KMS-11 (cell line): ENCODE data around the gene ZNF558.

Experiments
- H2AFZ ChIP-seq: fragments of 200-600 bp; sonication (generic); 2 replicates; pipeline ENCODE4 v1.6.1; 2016; ENCODE audit warnings: antibody characterized with exemption, mixed run types, low read depth
- H3K27ac ChIP-seq: fragments of 200-600 bp; sonication (generic); 2 replicates; pipeline ENCODE4 v1.6.1; 2016; ENCODE audit warnings: mild to moderate bottlenecking, mixed run types
- H3K27me3 ChIP-seq: fragments of 200-600 bp; sonication (generic); 2 replicates; pipeline ENCODE4 v1.6.1; 2017; ENCODE audit warnings: mild to moderate bottlenecking, low read depth, mixed run types, moderate library complexity; ENCODE audit not compliant: insufficient read depth
- H3K36me3 ChIP-seq: fragments of 200-600 bp; sonication (generic); 2 replicates; pipeline ENCODE4 v1.6.1; 2017; ENCODE audit warnings: mild to moderate bottlenecking, mixed run types; ENCODE audit not compliant: insufficient read depth
- H3K4me1 ChIP-seq: fragments of 200-600 bp; sonication (generic); 2 replicates; pipeline ENCODE4 v1.6.1; 2016; ENCODE audit warnings: mild to moderate bottlenecking, low read depth, mixed run types; ENCODE audit not compliant: poor library complexity, severe bottlenecking
- H3K4me2 ChIP-seq: fragments of 200-600 bp; sonication (generic); 2 replicates; pipeline ENCODE4 v1.7.0; 2016; ENCODE audit warnings: mild to moderate bottlenecking, mixed run types
- H3K4me3 ChIP-seq: fragments of 200-600 bp; sonication (generic); IDR thresholded peaks from 2 replicates; pipeline ENCODE4 v1.6.1; 2017; ENCODE audit warnings: low read depth, low read length, mixed read lengths; ENCODE audit not compliant: insufficient read depth
- H3K79me2 ChIP-seq: fragments of 200-600 bp; sonication (generic); 2 replicates; pipeline ENCODE4 v1.6.1; 2016; ENCODE audit warnings: low read depth, mixed run types; ENCODE audit not compliant: insufficient read depth
- H3K9ac ChIP-seq: fragments of 200-600 bp; sonication (generic); 2 replicates; pipeline ENCODE4 v1.6.1; 2016; ENCODE audit warnings: mild to moderate bottlenecking, mixed run types
- H4K20me1 ChIP-seq: fragments of 200-600 bp; sonication (generic); 2 replicates; pipeline ENCODE4 v1.6.1; 2016; ENCODE audit warnings: mild to moderate bottlenecking, mixed run types; ENCODE audit not compliant: insufficient read depth
- TF ChIP-seq, protein P1 (sequence below): fragments of 200-600 bp; sonication (generic); conservative IDR thresholded peaks from 2 replicates; pipeline ENCODE4 v1.6.1; 2017; ENCODE audit warnings: low read depth, mild to moderate bottlenecking, antibody characterized with exemption, low read length, moderate library complexity, mixed read lengths

The ZNF558 gene

DNA sequence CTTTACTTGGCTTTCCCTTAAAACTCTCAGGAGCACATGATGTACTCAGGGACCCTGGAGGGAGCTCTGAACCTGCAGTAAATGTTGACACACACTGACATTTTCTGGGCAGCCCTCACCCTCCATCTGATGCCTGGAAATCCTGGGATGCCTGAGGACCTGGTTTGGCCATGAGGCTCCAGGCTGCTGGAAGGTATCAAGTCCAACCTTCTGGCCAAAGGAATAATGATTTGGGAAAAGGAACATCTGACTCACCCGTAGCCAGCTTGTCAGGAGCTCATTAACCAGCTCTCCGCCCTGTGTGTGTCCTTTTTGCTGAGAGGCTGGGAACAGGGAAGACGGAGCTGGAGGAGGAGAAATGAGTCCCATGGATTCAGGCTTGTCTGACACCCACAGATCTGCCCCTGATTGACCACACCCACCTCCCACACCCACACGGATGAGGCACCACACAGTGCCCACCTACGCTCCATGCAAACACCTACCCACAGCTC lies 10.3 kb downstream of the ZNF558 start:
- Histone ChIP-seq H3K36me3 (no peaks in the 10 kb centered on the region), H3K27me3 (no peaks in the 10 kb centered on the region), H3K4me1 (no peaks in the 10 kb centered on the region), H4K20me1 (no peaks in the 10 kb centered on the region), H3K4me2 (no peak overlapping the region), H3K9ac (no peak overlapping the region), H3K79me2 (no peaks in the 10 kb centered on the region), H3K27ac (no peak overlapping the region), H2AFZ (no peak overlapping the region), H3K4me3 (no peak overlapping the region)
- TF ChIP-seq, protein P1, sequence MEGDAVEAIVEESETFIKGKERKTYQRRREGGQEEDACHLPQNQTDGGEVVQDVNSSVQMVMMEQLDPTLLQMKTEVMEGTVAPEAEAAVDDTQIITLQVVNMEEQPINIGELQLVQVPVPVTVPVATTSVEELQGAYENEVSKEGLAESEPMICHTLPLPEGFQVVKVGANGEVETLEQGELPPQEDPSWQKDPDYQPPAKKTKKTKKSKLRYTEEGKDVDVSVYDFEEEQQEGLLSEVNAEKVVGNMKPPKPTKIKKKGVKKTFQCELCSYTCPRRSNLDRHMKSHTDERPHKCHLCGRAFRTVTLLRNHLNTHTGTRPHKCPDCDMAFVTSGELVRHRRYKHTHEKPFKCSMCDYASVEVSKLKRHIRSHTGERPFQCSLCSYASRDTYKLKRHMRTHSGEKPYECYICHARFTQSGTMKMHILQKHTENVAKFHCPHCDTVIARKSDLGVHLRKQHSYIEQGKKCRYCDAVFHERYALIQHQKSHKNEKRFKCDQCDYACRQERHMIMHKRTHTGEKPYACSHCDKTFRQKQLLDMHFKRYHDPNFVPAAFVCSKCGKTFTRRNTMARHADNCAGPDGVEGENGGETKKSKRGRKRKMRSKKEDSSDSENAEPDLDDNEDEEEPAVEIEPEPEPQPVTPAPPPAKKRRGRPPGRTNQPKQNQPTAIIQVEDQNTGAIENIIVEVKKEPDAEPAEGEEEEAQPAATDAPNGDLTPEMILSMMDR = no peak

DNA sequence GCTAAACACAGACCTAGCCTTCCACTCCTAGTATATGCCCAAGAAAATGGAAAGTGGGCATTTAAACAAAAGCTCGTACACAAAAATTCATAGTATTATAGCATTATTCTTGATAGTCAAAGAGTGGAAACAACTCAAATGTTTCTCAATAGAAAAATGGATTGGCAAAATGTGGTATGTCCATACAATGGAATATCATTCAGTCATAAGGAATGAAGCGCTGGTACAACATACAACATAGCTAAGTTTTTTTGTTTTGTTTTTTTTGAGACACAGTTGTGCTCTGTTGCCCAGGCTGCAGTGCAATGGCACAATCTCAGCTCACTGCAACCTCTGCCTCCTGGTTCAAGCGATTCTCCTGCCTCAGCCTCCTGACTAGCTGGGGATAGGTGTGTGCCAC lies 11.9 kb downstream of the ZNF558 start:
- Histone ChIP-seq H3K36me3 (no peaks in the 10 kb centered on the region), H3K27me3 (no peaks in the 10 kb centered on the region), H3K27ac (no peak overlapping the region), H3K4me1 (no peaks in the 10 kb centered on the region), H3K79me2 (no peaks in the 10 kb centered on the region), H3K9ac (no peak overlapping the region), H4K20me1 (no peaks in the 10 kb centered on the region), H3K4me3 (no peak overlapping the region), H3K4me2 (no peak overlapping the region), H2AFZ (no peak overlapping the region)
- TF ChIP-seq, protein P1 = no peak

DNA sequence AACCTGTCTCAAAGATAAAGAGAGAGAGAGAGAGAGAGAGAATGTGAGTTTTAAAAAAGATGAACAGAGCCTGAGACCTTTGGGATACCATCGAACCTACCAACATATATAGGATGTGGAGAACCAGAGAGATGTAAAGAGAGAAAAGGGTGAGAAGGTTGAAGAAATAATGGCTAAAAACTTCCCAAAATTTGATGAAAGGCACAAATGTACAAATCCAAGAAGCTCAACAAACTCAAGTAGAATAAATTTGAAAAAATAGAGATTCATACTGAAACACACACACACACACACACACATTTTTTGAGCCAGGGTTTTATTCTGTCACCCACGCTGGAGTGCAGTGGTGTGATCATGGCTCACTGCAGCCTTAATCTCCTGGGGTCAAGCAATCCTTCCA lies 16.3 kb downstream of the ZNF558 start:
- no peaks in the 10 kb centered on the region for H3K27me3 ChIP-seq
- no peaks in the 10 kb centered on the region for H3K79me2 ChIP-seq
- no peaks in the 10 kb centered on the region for H3K4me1 ChIP-seq
- H3K4me2 ChIP-seq = no peak overlapping the region
- TF ChIP-seq, protein P1 = no peak
- no peak overlapping the region for H3K4me3 ChIP-seq
- no peaks in the 10 kb centered on the region for H3K36me3 ChIP-seq
- no peak overlapping the region for H2AFZ ChIP-seq
- H3K9ac ChIP-seq = no peak overlapping the region
- H3K27ac ChIP-seq = no peak overlapping the region
- no peaks in the 10 kb centered on the region for H4K20me1 ChIP-seq

DNA sequence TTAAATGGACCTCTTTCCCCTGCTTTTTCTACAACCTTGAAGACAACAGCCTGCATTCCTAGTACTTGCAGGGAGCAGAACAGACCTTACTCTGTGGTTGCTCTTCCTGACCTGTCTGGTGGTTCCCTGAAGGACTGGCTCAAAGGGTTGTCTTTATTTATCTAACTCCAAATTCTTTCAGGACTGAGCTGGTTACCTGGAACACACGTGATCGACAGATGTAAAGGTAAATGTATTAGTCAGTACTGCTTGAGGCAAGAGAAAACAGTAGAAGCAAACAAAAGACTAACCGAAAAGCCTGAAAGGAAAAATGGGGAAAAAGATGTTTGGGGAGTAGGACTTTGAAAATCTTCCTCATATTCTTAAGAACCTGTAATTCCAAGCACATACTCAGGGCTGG lies 17.9 kb downstream of the ZNF558 start:
- Histone ChIP-seq H3K27me3 (no peaks in the 10 kb centered on the region), H3K36me3 (no peaks in the 10 kb centered on the region), H3K9ac (no peak overlapping the region), H3K4me3 (no peak overlapping the region), H3K4me2 (no peak overlapping the region), H4K20me1 (no peaks in the 10 kb centered on the region), H3K79me2 (no peaks in the 10 kb centered on the region), H3K4me1 (no peaks in the 10 kb centered on the region), H2AFZ (no peak overlapping the region), H3K27ac (no peak overlapping the region)
- TF ChIP-seq, protein P1 = no peak
